COR-L47 (cell line): Measurements from ENCODE around the gene EYA2.
"Not testable (repeated sequence)": the region's sequence is repeated elsewhere in the genome, so short reads cannot be mapped to it uniquely, and the experiment has no call there.

Experiments used
- DNase-seq: peaks from one replicate; lab custom pipeline; 2025; lab: John Stamatoyannopoulos, UW

The EYA2 gene

GRCh38 chr20:47175493-47175892, 280.9 kb downstream of the EYA2 start:
- peak; percentile 43 for DNase-seq

- DNase-seq = not testable (repeated sequence)
Observed at GRCh38 chr20:47176217-47176616, 281.6 kb downstream of the EYA2 start.

- DNase-seq = no peak
Observed at GRCh38 chr20:47178277-47178676, 283.6 kb downstream of the EYA2 start.

GRCh38 chr20:47178851-47179250, 284.2 kb downstream of the EYA2 start:
- no peak for DNase-seq

GRCh38 chr20:47179267-47179666, 284.6 kb downstream of the EYA2 start:
- DNase-seq = no peak

GRCh38 chr20:47181056-47181862, 286.6 kb downstream of the EYA2 start:
- DNase-seq = peak; percentile 4

GRCh38 chr20:47183367-47183766, 288.7 kb downstream of the EYA2 start:
- no peak for DNase-seq

- DNase-seq = no peak
Observed at GRCh38 chr20:47187450-47188195, 293.0 kb downstream of the EYA2 start.

GRCh38 chr20:47188540-47188939, 293.9 kb downstream of the EYA2 start:
- DNase-seq = no peak

GRCh38 chr20:47189060-47189459, 294.4 kb downstream of the EYA2 start:
- no peak for DNase-seq

GRCh38 chr20:47191074-47191673, 296.5 kb downstream of the EYA2 start:
- DNase-seq = no peak

- DNase-seq = no peak
Observed at GRCh38 chr20:47191956-47192355, 297.3 kb downstream of the EYA2 start.

GRCh38 chr20:47195573-47195972, 300.9 kb downstream of the EYA2 start:
- DNase-seq = no peak

GRCh38 chr20:47196091-47197081, 301.7 kb downstream of the EYA2 start:
- peak; percentile 19 for DNase-seq

GRCh38 chr20:47198254-47198671, 303.6 kb downstream of the EYA2 start:
- DNase-seq = no peak

GRCh38 chr20:47198996-47199552, 304.4 kb downstream of the EYA2 start:
- no peak for DNase-seq

- DNase-seq = no peak
Observed at GRCh38 chr20:47201074-47201730, 306.6 kb downstream of the EYA2 start.

- no peak for DNase-seq
Observed at GRCh38 chr20:47202733-47203667, 308.4 kb downstream of the EYA2 start.

- DNase-seq = no peak
Observed at GRCh38 chr20:47204008-47204849, 309.6 kb downstream of the EYA2 start.
